ENCODE results near the gene NASP.
"Not testable (repeated sequence)": the region's sequence is repeated elsewhere in the genome, so short reads cannot be mapped to it uniquely, and the experiment has no call there.

The NASP gene

DNA sequence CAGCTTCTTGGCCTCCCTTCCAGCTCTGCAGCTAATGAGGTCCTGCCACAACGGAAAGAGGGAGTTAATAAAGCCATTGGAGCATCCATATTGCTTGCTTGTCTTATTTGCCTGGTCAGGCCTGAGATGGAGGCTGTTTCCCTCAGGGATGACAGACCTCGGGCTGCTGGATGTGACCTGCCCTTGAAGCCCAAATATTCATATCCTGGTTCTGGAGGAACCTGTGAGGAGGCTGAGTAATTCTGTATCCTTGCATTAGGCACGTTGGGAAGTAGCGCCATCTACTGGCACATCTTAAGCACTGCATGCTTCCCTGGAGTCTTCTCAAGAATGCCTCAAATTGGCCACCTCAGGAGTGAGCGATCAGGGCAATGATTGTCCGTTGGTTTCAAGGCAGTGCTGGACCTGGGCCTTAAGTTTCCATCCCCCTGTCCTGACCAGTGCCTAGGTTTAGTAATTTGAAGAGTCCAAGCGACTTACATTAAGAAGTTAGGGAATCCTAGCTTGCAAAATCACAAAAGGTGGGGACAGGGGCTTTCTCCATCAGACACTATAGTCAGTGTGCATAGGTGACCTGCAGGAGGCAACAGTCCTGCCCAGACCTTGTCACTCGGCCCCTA, 13.8 kb upstream of the NASP start:
- DNase-seq: peak; percentile 77

DNA sequence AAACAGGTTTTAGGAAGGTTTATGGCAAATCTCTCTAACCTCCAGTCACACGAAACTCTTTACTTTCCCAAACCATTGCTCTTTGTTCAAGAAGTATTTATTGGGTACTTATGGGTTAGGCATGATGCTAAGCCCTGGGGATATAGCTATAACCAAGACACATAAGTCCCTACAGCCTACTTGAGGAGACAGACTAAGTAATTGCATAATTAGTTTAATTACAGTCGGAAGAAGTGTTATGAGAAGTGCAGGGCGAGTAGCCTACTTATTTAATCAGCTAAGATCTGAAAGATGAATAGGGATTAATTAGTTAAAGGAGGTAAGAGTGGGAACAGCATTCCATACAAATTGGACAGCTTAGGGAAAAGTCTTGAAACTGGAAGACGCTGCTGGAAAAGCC, 13.2 kb upstream of the NASP start:
- no peak for DNase-seq

DNA sequence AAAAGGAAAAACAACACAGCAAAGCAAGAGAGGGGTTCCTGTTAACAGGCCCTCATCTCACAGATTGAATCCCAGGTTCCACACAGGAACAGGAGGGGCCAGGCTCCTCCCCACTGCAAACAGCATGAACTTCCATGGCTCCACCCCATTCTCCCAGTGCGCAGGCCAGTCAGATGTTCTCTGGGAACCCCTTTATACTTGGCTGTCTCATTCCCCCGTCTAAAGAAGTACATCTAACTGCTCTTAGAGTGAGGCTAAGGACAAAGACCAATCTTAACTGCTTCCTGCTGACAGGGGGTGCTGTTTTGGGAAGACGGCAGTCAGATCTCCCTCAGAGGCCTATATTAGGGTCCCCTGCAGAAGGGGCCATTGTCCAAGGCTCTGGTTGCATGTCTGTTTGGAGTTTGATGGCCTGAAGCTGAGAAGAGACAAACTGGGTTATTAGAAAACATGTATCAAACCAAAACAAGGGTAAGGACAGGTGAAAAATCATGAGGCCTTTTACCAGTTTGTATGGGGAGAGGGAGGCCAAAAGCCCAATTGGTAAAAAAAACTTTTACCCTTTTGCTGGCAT, 10.5 kb upstream of the NASP start:
- DNase-seq: no peak

DNA sequence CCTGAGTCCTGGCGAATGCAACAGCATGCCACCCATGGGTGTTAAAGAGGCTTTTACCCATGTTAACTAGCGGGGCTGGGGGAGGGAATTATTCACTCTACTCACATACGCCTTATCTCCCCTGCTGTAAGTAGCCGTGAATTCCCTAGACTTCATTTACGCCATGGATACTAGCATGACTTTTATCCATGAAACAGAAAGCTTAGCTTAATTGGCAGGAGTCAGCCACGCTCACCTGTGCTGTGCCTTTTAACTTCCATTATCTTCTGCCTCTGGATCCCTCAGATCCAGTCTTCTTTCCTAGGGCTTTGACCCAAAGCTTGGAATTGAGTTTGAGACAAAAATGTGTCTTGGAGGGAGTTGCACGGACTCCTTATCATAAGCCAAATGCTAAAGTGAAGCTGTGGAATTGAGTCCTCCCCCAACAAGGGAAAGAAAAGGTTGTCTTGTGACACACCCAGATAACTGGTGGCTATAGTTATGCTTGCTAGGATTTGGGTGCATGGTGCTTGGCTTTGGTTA, 9.7 kb upstream of the NASP start:
- no peak for DNase-seq

DNA sequence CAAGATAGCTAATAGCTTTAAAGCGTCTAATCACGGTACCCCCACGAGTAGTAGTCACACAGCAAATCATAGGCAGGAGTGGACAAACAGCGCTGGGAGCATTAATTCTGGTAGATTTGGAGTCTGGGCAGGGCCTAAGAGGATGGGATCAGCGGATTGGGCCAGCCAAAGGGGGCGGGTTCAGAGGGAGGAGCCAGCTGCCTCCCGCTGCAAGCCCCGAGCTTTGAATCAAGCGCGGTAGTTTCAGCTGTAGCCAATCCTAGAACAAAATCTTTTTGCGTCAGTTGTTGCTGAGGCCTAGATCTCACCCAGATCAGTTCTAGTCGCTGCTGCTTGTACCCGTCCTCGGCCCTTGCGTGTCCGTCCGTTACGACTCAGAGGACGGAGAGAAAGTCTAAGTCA, 576 bp upstream of the NASP start:
- peak; percentile 97 for DNase-seq

DNA sequence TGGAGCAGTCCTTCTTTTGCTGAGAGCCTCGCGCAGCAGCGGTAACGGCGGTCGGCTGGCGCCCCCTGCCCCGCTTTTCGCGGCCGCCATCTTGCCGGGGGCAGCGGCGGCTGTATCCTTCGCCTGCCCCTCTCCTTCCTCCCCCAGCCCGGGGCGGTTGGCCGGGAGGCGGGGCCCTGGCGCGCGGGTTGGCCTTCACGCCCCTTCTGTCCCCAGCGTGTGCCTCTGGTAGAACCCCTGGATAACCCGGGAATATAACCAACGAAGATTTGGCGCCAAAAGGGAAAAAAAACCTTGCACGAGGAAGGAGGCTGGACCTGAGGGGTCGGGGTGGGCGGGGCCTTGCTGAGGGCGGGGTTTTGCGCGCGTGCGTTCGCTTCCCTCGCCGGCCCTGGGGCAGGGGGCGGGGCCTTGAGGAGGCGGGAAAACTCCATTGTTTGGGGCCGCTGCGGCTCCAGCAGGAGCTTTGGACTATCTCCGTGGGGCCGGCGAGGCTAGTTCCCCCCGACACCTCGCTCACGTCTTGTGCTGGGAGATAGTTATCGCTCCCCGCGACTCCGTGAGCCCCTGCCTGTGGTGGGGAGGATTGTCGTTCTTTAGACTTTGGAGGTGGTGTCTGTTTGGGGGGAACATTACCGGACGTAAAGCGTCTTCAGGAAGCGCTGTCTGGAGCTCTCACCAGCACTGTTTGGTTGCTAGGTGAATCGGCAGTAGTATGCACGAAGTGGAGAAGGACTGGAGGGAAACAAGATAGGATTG, 689 bp downstream of the NASP start:
- peak; percentile 96 for DNase-seq

DNA sequence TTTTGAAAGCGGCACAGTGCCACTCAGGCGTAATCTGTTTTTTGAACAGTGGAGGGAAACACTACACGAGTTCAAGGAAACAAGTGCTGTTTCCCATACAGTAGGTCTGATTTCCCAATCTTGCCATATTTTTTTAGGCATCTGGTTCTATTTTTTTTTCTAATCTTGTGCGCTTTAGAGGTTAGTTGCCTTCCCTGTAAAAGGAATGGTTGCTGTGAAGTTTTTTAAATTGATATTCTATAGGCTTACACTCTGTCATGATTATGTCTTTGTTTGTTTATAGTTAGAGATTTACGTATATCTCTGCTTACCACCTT, 1.2 kb downstream of the NASP start:
- no peak for DNase-seq

DNA sequence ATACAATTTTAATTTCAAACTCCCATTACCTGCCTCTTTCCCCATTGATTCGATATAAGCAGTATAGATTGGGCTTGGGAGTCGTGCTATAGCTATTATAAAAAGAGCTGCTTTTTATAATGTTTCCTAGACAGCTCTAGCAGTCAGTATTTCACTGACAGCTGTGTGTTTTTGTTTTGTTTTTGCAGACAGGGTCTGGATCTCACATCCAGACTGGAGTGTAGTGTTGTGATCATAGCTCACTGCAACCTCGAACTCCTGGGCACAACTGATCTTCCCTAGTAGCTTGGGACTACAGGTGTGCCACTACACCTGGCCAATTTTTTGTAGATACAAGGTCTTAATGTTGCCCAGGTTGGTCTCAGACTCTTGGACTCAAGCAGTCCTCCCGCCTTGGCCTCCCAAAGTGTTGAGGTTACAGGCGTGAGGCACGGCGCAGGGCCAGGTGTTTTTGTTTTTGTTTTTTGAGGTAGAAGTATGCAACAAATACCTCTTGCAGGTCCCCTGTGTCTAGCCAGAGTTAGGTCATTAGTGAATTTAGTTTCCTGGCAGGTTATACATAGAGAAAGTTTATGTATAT, 1.7 kb downstream of the NASP start:
- DNase-seq: no peak

DNA sequence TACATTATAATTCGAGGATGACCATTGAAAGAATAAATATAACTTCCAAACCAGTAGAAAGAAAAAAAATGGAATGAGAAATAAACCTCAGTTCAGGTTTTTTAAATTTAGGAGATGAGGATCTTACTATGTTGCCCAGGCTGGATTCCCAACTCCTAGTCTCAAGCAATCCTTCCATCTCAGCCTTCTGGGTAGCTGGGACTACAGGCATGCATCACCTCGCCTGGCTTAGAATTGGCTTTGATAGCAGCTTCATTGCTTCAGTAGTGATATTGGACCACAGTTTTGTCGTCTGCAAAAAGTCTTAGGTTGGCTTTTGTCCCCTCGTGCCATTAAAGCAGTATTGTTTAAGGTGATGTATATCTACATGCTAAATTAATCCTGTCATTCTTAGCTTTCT, 2.9 kb downstream of the NASP start:
- no peak for DNase-seq

DNA sequence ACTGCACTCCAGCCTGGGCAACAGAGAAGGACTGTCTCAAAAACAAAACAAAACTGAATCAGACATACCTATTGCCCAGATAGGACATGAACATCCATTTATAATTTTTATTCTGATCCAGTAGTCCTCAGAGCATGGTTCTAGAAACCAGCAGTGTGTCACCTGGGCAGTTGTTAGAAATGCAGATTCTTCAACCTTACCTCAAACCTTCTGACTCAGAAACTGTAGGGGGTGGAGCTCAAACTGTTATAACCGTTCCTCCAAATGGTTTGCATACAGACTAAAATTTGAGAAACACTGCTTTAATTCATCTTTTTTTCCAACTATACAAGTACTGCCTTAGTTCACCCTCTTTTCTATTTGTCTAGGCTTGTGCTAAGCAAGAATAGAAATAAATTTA, 6.0 kb downstream of the NASP start:
- DNase-seq: no peak

DNA sequence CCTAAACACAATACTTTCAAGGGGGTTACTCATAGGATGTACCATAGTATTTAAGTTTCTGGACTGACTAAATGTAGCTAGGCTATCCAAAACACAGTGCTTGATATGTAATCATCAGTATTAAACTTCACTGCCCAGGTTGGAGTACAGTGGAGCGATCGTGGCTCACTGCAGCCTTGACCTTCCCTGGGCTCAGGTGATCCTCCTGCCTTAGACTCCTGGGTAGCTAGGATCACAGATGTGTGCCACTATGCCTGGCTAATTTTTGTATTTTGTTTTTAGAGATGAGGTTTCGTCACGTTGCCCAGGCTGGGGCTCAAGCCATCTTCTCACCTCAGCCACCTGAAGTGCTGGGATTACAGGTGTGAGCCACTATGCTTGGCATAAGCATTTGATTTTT, 10.6 kb downstream of the NASP start:
- DNase-seq: no peak

DNA sequence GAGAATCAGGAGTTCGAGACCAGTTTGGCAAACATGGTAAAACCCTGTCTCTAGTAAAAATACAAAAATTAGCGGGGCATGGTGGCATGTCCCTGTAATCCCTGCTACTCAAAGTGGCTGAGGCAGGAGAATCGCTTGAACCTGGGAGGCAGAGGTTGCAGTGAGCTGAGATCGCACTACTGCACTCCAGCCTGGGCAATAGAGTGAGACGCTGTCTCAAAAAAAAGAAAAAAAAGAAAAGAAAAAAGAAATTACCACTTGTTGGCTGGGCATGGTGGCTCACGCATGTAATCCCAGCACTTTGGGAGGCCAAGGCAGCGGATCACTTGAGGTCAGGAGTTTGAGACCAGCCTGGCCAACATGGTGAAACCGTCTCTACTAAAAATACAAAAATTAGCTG, 12.9 kb downstream of the NASP start:
- not testable (repeated sequence) for DNase-seq

DNA sequence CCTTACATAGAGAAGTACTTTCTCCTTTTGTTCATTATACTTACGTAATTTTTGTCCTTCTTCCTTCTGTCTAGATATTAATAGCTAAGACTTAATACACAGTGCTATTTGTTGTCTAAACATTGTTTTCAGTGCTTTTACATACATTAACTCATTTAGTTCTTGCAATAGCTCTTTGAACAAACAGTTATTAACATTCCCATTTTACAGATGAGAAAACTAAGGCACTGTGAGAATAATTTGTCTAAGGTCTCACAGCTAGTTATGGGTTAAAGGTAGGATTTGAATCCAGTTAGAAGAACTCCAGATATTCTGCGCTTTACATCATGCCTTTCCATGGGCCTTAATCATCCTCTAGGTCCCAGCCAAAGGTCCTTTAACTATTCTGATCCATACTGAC, 20.4 kb downstream of the NASP start:
- DNase-seq: no peak

DNA sequence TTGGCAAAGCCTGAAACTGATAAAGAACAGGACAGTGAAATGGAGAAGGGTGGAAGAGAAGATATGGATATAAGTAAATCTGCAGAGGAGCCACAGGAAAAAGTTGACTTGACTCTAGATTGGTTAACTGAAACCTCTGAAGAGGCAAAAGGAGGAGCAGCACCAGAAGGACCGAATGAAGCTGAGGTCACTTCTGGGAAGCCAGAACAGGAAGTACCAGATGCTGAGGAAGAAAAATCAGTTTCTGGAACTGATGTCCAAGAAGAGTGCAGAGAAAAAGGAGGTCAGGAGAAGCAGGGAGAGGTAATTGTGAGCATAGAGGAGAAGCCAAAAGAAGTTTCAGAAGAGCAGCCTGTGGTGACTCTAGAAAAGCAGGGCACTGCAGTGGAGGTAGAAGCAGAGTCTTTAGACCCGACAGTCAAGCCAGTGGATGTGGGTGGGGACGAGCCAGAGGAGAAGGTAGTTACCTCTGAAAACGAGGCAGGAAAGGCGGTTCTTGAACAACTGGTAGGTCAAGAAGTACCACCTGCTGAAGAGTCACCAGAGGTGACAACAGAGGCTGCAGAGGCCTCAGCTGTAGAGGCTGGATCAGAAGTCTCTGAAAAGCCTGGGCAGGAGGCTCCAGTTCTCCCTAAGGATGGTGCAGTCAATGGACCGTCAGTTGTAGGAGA, 23.7 kb downstream of the NASP start:
- no peak for DNase-seq

DNA sequence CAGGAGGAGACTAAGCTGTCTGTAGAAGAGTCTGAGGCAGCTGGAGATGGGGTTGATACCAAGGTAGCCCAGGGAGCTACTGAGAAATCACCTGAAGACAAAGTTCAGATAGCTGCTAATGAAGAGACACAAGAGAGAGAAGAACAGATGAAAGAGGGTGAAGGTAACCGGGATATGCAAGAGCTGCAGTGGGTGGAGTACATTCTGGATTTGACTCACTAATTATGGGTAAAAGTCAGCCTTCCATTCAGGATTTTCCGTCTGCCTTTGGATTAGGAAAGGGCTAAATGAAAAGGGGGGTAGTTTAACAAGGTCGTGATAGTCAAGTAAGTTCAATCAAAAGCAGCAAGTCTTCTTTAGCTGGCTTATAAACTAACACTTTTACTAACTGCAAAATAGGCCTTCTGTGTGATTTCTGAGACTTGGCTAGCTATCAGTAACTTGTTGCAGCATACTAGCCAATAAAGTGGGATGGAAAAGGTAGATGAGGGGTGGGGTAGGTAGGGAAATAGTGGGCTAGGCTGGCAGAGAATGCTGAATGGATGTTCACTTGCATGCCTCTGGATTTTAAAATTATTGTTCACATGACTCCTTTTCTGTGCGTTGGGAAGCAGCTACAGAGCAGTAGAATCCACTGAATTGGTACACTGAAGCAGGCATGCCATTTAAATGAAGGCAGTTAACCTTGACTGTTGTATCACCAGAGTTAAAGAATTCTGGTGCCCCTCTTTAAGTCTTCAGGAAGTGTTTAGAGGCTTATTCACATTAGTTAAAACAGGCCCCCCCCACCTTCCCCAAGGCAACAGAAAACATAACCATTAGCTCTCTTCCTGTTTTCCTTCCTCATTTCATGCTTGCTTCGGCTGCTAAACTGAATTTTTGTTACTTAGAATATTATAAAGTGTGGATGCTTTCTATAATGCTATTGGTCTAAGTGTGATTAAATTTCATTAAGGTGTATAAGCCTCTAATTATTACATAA, 24.6 kb downstream of the NASP start:
- DNase-seq: no peak

DNA sequence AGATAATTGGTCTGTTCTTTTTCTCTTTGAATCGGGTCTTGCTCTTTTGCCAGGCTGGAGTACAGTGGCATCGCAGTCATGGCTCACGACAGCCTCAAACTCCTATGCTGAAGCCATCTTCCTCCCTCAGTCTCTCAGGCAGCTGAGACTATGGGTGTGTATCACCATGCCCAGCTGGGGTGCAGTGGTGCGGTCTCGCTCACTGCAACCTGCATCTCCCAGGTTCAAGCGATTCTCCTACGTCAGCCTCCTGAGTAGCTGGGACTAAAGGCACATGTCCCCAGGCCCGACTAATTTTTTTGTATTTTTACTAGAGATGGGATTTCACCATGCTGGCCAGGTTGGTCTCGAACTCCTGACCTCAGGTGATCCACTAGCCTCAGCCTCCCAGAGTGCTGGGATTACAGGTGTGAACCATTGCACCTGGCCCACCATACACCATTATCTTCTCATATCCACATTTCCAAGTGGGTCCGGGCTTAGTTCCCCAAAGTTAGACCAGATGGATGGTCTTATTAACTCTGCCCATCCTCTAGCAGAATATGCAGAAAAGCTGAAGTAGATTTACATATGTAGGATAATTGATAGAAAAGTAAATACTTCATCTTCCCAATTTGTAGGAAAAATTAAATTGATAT, 26.9 kb downstream of the NASP start:
- DNase-seq: no peak

DNA sequence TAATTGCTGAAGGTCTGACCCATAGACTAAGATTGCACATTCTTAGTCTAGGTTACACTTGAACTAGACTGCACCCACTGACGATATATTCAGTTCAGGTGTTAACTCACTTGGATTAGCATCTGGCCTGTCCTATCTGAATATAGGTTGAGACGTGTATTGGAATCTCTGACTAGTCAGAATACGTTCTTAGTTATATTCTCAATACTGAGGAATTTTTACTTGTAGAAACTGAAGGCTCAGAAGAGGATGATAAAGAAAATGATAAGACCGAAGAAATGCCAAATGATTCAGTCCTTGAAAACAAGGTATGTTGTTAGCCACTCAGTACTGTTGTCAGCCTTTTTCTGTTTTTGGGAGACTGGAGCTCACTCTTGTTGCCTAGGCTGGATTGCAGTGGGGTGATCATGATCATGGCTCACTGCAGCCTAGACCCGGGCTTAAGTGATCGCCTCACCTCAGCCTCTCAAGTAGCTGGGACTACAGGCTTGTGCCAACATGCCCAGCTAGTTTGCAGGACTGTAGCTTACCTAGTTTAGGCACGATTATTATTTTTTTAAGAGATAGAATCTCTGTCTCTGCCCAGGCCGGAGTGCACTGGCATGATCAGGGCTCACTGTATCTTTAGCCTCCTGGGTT, 29.2 kb downstream of the NASP start:
- no peak for DNase-seq

DNA sequence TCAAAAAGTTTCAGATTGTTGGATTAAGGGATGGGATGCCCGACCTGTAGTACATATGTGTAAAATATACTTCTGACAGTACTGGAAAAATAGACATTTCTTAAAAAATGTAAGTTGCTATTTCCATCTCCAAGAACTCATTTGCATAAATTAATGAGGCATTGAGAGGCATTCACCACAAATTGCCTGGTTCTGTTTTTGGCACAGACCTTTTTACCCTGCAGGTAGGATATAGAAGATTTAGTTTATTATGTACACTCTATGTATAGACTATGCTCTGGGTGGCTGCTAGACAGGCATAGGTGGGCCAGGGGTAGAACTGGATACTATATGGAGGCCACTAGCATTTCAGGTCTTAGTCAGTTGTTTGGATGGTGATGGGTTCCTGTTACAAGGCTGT, 32.0 kb downstream of the NASP start:
- DNase-seq: no peak

DNA sequence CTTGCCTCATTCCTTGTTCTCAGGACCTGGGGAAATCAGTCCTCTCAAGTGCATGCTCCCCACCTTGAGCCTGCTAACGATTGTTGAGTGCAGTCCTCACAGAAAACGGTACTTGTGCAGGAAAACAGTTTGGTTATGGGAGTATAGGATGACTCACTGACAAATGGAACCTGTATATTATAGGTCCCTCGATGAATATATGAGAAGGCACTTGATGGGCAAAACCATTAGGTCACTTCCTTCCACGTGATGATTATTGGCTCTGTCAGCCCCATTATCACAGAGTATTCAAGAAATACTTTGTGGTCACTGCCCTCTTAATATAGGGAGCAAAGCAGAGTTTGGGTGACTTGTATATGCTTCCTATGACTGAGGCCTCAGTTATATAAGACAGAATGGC, 33.8 kb downstream of the NASP start:
- DNase-seq: no peak

DNA sequence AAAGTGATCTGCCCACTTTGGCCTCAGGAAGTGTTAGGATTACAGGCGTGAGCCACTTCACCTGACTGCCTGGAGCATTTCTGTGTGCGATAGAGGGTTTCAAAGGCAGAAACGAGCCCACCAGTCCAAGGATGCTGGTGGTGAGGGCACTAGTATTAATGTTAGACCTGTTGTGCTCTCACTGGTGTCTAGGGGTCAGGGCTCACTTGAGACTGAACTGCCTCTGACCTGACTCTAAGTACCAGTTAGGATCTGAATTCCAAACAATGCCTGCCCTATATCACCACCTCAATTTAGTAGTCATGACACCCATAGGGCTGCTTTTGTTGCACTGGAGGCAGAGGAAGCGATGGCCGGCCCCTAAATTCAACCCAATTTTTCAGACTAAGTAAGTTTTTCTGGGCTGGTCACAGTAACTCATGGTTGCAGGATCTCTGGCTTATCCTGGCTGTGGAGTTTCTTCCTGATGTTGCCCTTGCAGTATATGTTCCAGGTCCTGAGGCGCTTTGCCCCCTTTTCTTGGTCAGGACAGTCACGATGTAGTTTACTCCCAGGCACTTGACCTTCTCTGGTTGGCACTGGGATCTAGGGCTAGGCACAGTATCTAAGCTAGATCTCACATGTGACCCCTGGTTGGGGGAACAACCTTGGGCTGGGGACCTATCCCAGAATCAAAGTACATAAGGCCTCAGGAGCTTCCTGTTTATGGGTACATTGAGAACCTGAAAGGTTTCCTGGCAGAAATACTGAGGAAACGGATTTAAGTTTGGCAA, 35.5 kb downstream of the NASP start:
- DNase-seq: no peak

Data from retina (tissue), 1 donor.